Loucy (cell line): ENCODE results near the gene CPXM2.

Experiments used
- H2AFZ ChIP-seq: fragments of 200-600 bp; sonication (generic); 2 replicates; pipeline ENCODE4 v1.6.0; 2016; ENCODE audit warnings: antibody characterized with exemption, mild to moderate bottlenecking, low read length, moderate library complexity
- H3F3A ChIP-seq: fragments of 200-600 bp; 2 replicates; pipeline ENCODE4 v1.6.0; 2016; ENCODE audit warnings: antibody characterized with exemption, low read depth, mild to moderate bottlenecking
- H3K27me3 ChIP-seq: fragments of 200-600 bp; sonication (generic); 2 replicates; pipeline ENCODE4 v1.6.1; 2014; ENCODE audit warnings: low read length, mild to moderate bottlenecking; ENCODE audit not compliant: insufficient read depth, poor library complexity, severe bottlenecking
- H3K36me3 ChIP-seq: fragments of 200-600 bp; sonication (generic); 2 replicates; pipeline ENCODE4 v1.6.1; 2016; ENCODE audit warnings: low read length; ENCODE audit not compliant: insufficient read depth
- H3K4me1 ChIP-seq: fragments of 200-600 bp; sonication (generic); 2 replicates; pipeline ENCODE4 v1.5.1; 2014; ENCODE audit warnings: low read length, mild to moderate bottlenecking; ENCODE audit not compliant: insufficient read depth, poor library complexity, severe bottlenecking
- H3K4me2 ChIP-seq: fragments of 200-600 bp; sonication (generic); 2 replicates; pipeline ENCODE4 v1.6.0; 2014; ENCODE audit warnings: antibody characterized with exemption, low read length, low read depth, mild to moderate bottlenecking; ENCODE audit not compliant: poor library complexity, severe bottlenecking
- H3K4me3 ChIP-seq: fragments of 200-600 bp; sonication (generic); 2 replicates; pipeline ENCODE4 v1.5.1; 2014; ENCODE audit warnings: low read length, mild to moderate bottlenecking, mixed read lengths; ENCODE audit not compliant: poor library complexity, severe bottlenecking
- H3K79me2 ChIP-seq: fragments of 200-600 bp; sonication (generic); 2 replicates; pipeline ENCODE4 v1.6.1; 2014; ENCODE audit warnings: low read length; ENCODE audit not compliant: insufficient read depth
- H3K9ac ChIP-seq: fragments of 200-600 bp; sonication (generic); 2 replicates; pipeline ENCODE4 v1.6.0; 2014; ENCODE audit warnings: mild to moderate bottlenecking, low read depth, low read length, moderate library complexity; ENCODE audit not compliant: poor library complexity, severe bottlenecking
- H3K9me2 ChIP-seq: fragments of 200-600 bp; sonication (generic); replicated peaks from 2 replicates; pipeline ENCODE4 v1.6.1; 2016; ENCODE audit warnings: low read depth, low read length, mixed read lengths
- H3K9me3 ChIP-seq: fragments of 200-600 bp; sonication (generic); 2 replicates; pipeline ENCODE4 v1.6.1; 2014; ENCODE audit warnings: mild to moderate bottlenecking, antibody characterized with exemption, low read length, low read depth; ENCODE audit not compliant: insufficient read depth
- H4K20me1 ChIP-seq: fragments of 200-600 bp; sonication (generic); 2 replicates; pipeline ENCODE4 v1.6.0; 2014; ENCODE audit warnings: antibody characterized with exemption, low read length, mild to moderate bottlenecking; ENCODE audit not compliant: insufficient read depth, poor library complexity, severe bottlenecking
- CTCF ChIP-seq: fragments of 200-600 bp; sonication (generic); conservative IDR thresholded peaks from 2 replicates; pipeline ENCODE4 v1.5.1; 2014; ENCODE audit warnings: mild to moderate bottlenecking, antibody characterized with exemption, low read length
- EZH2phosphoT487 ChIP-seq: fragments of 200-600 bp; IDR thresholded peaks from 2 replicates; pipeline ENCODE4 v1.6.1; 2018; ENCODE audit warnings: antibody characterized with exemption, mild to moderate bottlenecking, moderate library complexity, borderline replicate concordance

CPXM2 gene

GRCh38 chr10:123715546-123715945 lies 176.1 kb downstream of the CPXM2 start:
- Histone ChIP-seq H3F3A (no peaks in the 10 kb centered on the region), H3K4me2 (no peak overlapping the region), H3K9ac (no peak overlapping the region), H3K36me3 (no peaks in the 10 kb centered on the region), H3K9me2 (no peaks in the 10 kb centered on the region), H2AFZ (no peak overlapping the region), H3K27me3 (no peaks in the 10 kb centered on the region), H3K9me3 (peaks cover 7% of the 10 kb centered on the region; the same call in 1 of the 2 replicates), H3K4me3 (no peak overlapping the region), H3K79me2 (no peaks in the 10 kb centered on the region), H4K20me1 (no peaks in the 10 kb centered on the region), H3K4me1 (no peaks in the 10 kb centered on the region)
- TF ChIP-seq EZH2phosphoT487 (no peak), CTCF (no peak)

GRCh38 chr10:123706236-123706635 lies 185.4 kb downstream of the CPXM2 start:
- H3K9me2 ChIP-seq = no peaks in the 10 kb centered on the region
- H3K79me2 ChIP-seq = no peaks in the 10 kb centered on the region
- H3K9ac ChIP-seq = no peak overlapping the region
- no peak overlapping the region for H3K4me3 ChIP-seq
- H4K20me1 ChIP-seq = no peaks in the 10 kb centered on the region
- H3K36me3 ChIP-seq = no peaks in the 10 kb centered on the region
- H3K9me3 ChIP-seq = peaks cover under 1% of the 10 kb centered on the region; the same call in 1 of the 2 replicates
- no peaks in the 10 kb centered on the region for H3K27me3 ChIP-seq
- no peak overlapping the region for H3K4me2 ChIP-seq
- no peak overlapping the region for H2AFZ ChIP-seq
- no peaks in the 10 kb centered on the region for H3K4me1 ChIP-seq
- H3F3A ChIP-seq = no peaks in the 10 kb centered on the region
- TF ChIP-seq EZH2phosphoT487 (no peak), CTCF (no peak)

- no peaks in the 10 kb centered on the region for H3K9me2 ChIP-seq
- H3K27me3 ChIP-seq = no peaks in the 10 kb centered on the region
- no peaks in the 10 kb centered on the region for H3F3A ChIP-seq
- no peaks in the 10 kb centered on the region for H3K4me1 ChIP-seq
- no peak overlapping the region for H3K4me3 ChIP-seq
- H4K20me1 ChIP-seq = no peaks in the 10 kb centered on the region
- TF ChIP-seq CTCF (no peak), EZH2phosphoT487 (no peak)
- H3K9me3 ChIP-seq = no peaks in the 10 kb centered on the region; the same call in 1 of the 2 replicates
- no peaks in the 10 kb centered on the region for H3K36me3 ChIP-seq
- H2AFZ ChIP-seq = no peak overlapping the region
- no peak overlapping the region for H3K9ac ChIP-seq
- no peaks in the 10 kb centered on the region for H3K79me2 ChIP-seq
- H3K4me2 ChIP-seq = no peak overlapping the region
Measured at GRCh38 chr10:123704812-123705211, 186.8 kb downstream of the CPXM2 start.
